Cardiac muscle cell (in vitro differentiated cells and primary cell): ENCODE results near the gene LIF. TPM values are rescaled to one million over a fixed set of nuclear protein-coding genes. Genes with fewer than 3 reads are reported as not detected.

Experiments used
- DNase-seq, 2 donors: peaks; one replicate each; pipeline versions ENCODE4 v3.0.0 to v3.0.0-alpha.2; 2010 to 2017; ENCODE audit warnings: low read depth in 1 of 2, low spot score in 1 of 2
- H3K27ac ChIP-seq: fragments of 200-600 bp; sonication (generic); 2 replicates; pipeline ENCODE4 v1.5.1; 2016
- H3K27me3 ChIP-seq: fragments of 200-600 bp; sonication (generic); 2 replicates; pipeline ENCODE4 v1.6.0; 2016; ENCODE audit warnings: control low read depth
- H3K36me3 ChIP-seq: fragments of 200-600 bp; sonication (generic); 2 replicates; pipeline ENCODE4 v1.5.1; 2016; ENCODE audit warnings: control low read depth
- H3K4me1 ChIP-seq: fragments of 200-600 bp; sonication (generic); 2 replicates; pipeline ENCODE4 v1.8.1; 2017; ENCODE audit warnings: low read depth, mild to moderate bottlenecking, mixed run types
- H3K4me3 ChIP-seq: fragments of 200-600 bp; sonication (generic); 2 replicates; pipeline ENCODE4 v1.5.1; 2016; ENCODE audit warnings: mild to moderate bottlenecking
- H3K9me3 ChIP-seq: fragments of 200-600 bp; sonication (generic); 2 replicates; pipeline ENCODE4 v1.5.1; 2017; ENCODE audit warnings: low read depth, mild to moderate bottlenecking, control low read depth
- polyA plus RNA-seq: library from polyadenylated mRNA; unstranded; fragments of >200 nt; fragmentation: Nextera tagmentation; extraction: Ambion mirVana; gene quantifications from 2 replicates; pipeline ENCODE4 v1.2.1, GENCODE V29; 2016
- total RNA-seq: library from RNA; depleted of rRNA; stranded (reverse); fragments of >200 nt; gene quantifications from 2 replicates; pipeline ENCODE4 v1.2.3, GENCODE V29; 2016
- TF ChIP-seq, protein P1 (sequence below): IDR thresholded peaks from 2 replicates; pipeline ENCODE4 v1.5.1; 2012; ENCODE audit warnings: low read depth, mild to moderate bottlenecking, low read length

Gene LIF
- total RNA-seq: 0.39 and 1.0 TPM in 2 replicates
- 0.64 and 1.7 TPM in 2 replicates for polyA plus RNA-seq

DNA sequence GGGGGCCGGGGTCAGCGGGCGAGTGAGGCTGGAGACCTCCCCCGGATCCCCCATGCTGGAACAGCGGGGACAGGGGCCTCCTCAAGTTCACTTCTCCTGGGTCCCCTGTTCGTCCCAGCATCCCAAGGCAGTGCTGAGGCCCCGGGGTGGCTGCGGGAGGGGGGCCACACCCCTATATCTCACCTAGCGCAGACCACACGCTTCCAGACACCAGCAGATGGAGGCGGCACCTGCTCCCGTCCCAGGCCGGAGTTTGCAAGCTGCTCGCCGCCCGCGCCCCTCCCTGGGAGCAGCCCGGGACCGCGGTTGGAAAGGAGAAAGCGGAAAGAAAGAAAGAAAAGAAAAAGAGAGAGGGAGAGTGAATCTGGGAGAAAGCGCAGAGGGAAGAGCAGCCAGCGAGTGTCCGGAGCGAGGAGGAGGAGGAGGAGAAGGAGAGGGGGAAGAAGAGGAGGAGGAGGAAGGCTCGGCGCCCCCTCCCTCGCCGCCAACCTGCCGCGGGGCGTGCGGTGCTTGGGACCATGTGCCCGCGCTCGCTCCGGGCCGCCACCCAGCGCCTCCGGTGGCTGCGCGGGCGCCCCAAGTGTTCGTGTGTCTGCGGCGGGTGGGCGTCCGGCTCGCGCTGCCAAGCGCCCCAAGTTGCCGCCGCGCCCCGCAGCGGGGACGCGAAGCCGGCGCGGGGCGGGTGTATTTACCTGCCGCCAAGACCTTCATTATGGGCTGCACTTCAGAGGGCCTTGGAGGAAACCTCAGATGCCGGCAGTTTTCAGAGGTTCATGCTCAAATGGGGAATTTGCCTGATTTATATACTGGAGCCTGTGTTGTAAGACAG is at the start of gene LIF:
LIF (minus strand) TSS at position 775 of the 829 bp plus-strand sequence; CDS start at position 711, 64 bp downstream.
- DNase-seq: peak; percentile 50 to 69
- TF ChIP-seq, protein P1, sequence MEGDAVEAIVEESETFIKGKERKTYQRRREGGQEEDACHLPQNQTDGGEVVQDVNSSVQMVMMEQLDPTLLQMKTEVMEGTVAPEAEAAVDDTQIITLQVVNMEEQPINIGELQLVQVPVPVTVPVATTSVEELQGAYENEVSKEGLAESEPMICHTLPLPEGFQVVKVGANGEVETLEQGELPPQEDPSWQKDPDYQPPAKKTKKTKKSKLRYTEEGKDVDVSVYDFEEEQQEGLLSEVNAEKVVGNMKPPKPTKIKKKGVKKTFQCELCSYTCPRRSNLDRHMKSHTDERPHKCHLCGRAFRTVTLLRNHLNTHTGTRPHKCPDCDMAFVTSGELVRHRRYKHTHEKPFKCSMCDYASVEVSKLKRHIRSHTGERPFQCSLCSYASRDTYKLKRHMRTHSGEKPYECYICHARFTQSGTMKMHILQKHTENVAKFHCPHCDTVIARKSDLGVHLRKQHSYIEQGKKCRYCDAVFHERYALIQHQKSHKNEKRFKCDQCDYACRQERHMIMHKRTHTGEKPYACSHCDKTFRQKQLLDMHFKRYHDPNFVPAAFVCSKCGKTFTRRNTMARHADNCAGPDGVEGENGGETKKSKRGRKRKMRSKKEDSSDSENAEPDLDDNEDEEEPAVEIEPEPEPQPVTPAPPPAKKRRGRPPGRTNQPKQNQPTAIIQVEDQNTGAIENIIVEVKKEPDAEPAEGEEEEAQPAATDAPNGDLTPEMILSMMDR: peak; percentile 28
- Histone ChIP-seq H3K27ac (no peak within 1 kb of the TSS), H3K4me3 (peak within 1 kb of the TSS; percentile 55), H3K36me3 (no peaks in the 10 kb centered on the region), H3K9me3 (no peaks in the 10 kb centered on the region), H3K27me3 (peaks cover 34% of the 10 kb centered on the region), H3K4me1 (peaks cover 5% of the 10 kb centered on the region)

DNA sequence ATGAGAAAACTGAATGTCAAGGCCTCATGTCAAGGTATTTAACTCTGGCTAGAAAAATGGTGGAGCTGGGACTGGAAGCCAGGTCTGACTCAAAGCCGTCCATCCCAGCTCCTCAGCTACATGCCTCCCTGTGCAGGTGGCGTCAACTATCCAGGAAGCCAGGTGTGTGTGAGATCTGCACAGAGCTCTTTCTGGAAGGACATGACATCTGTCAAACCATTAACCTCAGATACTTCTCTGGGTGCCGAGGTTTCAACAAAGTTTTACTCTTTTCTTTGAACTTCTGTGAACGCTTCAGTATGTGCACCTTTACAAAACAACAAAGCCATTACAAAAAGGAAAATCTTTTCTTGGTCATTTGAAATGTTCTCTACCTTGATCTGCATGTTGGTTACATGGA is 49.8 kb upstream of the LIF start:
- Histone ChIP-seq H3K4me1 (no peaks in the 10 kb centered on the region), H3K27ac (no peak overlapping the region), H3K9me3 (no peaks in the 10 kb centered on the region), H3K36me3 (peaks cover 2% of the 10 kb centered on the region), H3K27me3 (no peaks in the 10 kb centered on the region), H3K4me3 (no peak overlapping the region)
- DNase-seq: no peak
- TF ChIP-seq, protein P1: no peak

DNA sequence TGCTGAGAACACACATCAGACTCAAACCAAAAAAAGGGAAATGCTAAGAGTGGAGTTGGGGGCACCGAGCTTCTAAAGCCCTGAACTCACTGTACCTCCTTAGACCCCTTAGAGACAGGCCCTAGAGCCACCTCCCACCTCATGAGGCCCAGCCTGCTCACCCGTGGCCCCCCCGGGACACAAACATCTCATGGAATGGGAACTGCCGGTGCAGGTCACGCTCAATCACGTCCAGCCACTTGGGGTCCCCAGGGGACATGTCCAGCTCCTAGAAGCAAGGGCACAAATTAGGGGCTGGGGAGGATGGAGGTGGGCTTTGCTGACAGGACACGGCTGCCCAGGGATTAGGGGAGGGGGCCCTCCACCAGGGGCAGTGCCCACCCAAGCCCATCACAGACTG is 49.0 kb upstream of the LIF start:
- peaks cover 2% of the 10 kb centered on the region for H3K4me1 ChIP-seq
- peaks cover 2% of the 10 kb centered on the region for H3K36me3 ChIP-seq
- H3K27ac ChIP-seq: no peak overlapping the region
- no peak for DNase-seq
- no peaks in the 10 kb centered on the region for H3K27me3 ChIP-seq
- no peaks in the 10 kb centered on the region for H3K9me3 ChIP-seq
- TF ChIP-seq, protein P1: no peak
- no peak overlapping the region for H3K4me3 ChIP-seq

DNA sequence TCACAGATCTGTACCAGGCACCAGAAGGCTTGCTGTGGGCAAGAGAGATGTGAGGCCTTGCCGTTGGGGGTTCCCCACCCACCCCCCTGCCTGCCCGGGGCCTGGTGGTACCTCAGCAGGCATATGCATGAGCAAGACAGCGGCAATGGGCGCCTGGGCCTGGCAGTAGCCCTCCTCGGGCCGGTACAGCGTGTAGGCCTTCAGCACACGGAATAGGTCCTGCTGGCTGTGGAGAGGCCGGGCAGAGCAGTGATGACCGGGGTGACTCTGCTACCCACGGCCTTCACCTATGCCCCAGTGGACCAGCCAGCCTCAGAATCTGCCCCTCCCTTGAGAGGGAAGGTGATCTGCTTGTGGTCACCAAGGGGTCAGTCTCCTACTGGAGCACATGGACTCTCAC is 48.3 kb upstream of the LIF start:
- TF ChIP-seq, protein P1: no peak
- DNase-seq: no peak
- H3K4me1 ChIP-seq: peaks cover 7% of the 10 kb centered on the region
- no peaks in the 10 kb centered on the region for H3K27me3 ChIP-seq
- H3K4me3 ChIP-seq: no peak overlapping the region
- H3K27ac ChIP-seq: no peak overlapping the region
- H3K9me3 ChIP-seq: no peaks in the 10 kb centered on the region
- H3K36me3 ChIP-seq: peaks cover 2% of the 10 kb centered on the region

DNA sequence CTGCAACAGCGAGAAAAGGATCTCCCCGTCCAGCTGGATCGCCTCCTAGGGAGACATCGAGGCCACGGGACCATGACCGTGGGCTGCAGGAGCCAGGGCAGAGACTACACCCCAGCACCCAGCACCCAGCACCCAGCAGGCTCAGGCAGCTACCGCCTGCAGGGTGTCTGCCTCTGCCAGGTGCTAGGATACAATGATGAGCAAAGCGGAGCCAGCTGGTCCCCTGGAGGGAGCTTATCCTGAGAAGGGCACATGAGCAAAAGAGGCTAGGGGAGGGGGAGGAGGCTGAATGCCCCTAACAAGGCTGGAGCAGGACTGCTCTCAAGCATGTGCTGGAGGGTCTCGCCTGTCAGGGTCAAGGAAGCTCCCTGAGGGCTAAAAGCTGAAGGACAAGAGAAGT is 47.5 kb upstream of the LIF start:
- Histone ChIP-seq H3K27ac (no peak overlapping the region), H3K4me3 (no peak overlapping the region), H3K4me1 (peaks cover 7% of the 10 kb centered on the region), H3K36me3 (peaks cover 2% of the 10 kb centered on the region), H3K9me3 (no peaks in the 10 kb centered on the region), H3K27me3 (no peaks in the 10 kb centered on the region)
- TF ChIP-seq, protein P1: no peak
- no peak for DNase-seq
